Measurements from ENCODE around the gene EFR3B. TPM values are rescaled to one million over a fixed set of nuclear protein-coding genes. Genes with fewer than 3 reads are reported as not detected.

EFR3B gene
- total RNA-seq, 4 donors from 2014 or later: under 0.01 to 1.4 (median 0.32) TPM

DNA sequence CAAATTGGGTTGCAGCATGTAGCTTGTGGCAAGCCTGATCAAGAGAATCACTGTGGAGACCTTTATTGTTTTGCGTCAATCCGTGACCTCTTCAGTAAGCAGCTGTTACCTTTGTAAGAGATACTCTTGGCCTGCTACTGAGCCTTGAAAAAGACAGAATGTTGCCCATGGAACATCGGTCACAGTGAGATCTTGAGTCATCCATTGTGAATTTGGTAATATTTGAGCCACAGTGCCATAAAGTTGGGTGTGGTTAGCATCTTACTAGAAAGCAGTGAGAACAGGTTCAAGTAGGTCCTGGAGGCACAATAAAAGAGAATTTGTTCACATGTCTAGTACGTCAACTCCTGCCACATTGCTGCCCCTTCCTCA, 12.7 kb upstream of the EFR3B start:
- 54 to 58% methylated on average over 4 of the region's 4 CpGs for WGBS, 2 donors
- H3K27ac ChIP-seq: no peak overlapping the region
- no peak for DNase-seq
- peaks cover 0 to 6% (median 0%) of the 10 kb centered on the region in 4 donors for H3K27me3 ChIP-seq
- no peaks in the 10 kb centered on the region for H3K4me1 ChIP-seq
- no peak for TF ChIP-seq POLR2A (IDR thresholded peaks at IDR 0.05)
- no peaks in the 10 kb centered on the region for H3K36me3 ChIP-seq
- H3K9me3 ChIP-seq: no peaks in the 10 kb centered on the region
- intact Hi-C loops (cut with DNase I): no loop called here
- no peak overlapping the region for H3K4me3 ChIP-seq

DNA sequence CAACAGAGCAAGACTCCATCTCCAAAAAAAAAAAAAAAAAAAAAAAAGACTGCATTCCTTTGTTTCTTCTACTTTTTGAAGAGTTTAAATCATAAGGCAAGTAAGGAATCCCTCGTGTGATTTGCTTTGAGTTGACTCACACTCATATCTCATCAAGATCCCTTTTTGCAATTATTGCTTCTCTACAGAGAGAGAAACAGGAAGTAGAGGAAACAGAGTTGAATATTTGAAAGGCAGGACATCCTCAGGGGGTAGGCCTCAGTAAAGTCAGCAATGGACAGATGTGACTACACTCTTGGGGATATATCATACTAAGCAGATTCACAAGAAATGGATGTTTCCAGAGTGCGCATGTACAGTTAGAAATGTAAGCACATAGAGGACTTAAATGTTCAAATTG, 11.2 kb upstream of the EFR3B start:
- TF ChIP-seq, protein P1, sequence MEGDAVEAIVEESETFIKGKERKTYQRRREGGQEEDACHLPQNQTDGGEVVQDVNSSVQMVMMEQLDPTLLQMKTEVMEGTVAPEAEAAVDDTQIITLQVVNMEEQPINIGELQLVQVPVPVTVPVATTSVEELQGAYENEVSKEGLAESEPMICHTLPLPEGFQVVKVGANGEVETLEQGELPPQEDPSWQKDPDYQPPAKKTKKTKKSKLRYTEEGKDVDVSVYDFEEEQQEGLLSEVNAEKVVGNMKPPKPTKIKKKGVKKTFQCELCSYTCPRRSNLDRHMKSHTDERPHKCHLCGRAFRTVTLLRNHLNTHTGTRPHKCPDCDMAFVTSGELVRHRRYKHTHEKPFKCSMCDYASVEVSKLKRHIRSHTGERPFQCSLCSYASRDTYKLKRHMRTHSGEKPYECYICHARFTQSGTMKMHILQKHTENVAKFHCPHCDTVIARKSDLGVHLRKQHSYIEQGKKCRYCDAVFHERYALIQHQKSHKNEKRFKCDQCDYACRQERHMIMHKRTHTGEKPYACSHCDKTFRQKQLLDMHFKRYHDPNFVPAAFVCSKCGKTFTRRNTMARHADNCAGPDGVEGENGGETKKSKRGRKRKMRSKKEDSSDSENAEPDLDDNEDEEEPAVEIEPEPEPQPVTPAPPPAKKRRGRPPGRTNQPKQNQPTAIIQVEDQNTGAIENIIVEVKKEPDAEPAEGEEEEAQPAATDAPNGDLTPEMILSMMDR (IDR thresholded peaks at IDR 0.05): no peak
- TF ChIP-seq POLR2A (IDR thresholded peaks at IDR 0.05): no peak
- H3K9me3 ChIP-seq: no peaks in the 10 kb centered on the region
- DNase-seq: no peak
- no peaks in the 10 kb centered on the region for H3K36me3 ChIP-seq
- no peaks in the 10 kb centered on the region for H3K27me3 ChIP-seq
- WGBS, 2 donors: 54 to 74% methylated on average over 2 of the region's 2 CpGs
- H3K27ac ChIP-seq: no peak overlapping the region
- H3K4me1 ChIP-seq: no peaks in the 10 kb centered on the region
- intact Hi-C loops (cut with DNase I): no loop called here
- no peak overlapping the region for H3K4me3 ChIP-seq

DNA sequence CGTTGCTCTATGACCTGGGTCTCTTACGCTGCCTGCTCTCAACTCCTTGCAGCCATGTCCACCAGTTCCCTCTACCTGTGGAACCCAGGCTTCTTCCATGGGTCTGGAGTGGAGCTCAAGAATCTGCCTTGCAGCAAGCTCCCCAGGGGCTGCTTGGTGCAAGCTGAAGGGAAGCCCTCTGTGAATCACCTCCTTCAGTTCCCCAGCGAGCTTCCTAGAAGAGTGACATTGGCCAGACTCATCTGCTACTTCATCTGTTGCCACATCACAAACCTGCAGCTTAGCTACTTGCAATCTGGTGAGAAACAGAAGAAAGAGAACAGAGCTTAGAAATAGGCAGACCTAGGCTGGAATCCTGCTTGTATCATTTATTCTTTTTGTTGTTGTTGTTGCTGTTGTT, 9.8 kb upstream of the EFR3B start:
- Histone ChIP-seq H3K27ac (no peak overlapping the region), H3K4me3 (no peak overlapping the region), H3K4me1 (no peaks in the 10 kb centered on the region), H3K9me3 (no peaks in the 10 kb centered on the region), H3K27me3 (no peaks in the 10 kb centered on the region), H3K36me3 (no peaks in the 10 kb centered on the region)
- 31 to 66% methylated on average over 2 to 3 of the region's 3 CpGs for whole genome bisulfite sequencing, 2 donors
- intact Hi-C loops (cut with DNase I): no loop called here
- TF ChIP-seq, protein P1 (IDR thresholded peaks at IDR 0.05): no peak
- no peak for TF ChIP-seq POLR2A (IDR thresholded peaks at IDR 0.05)
- no peak for DNase-seq

- no peaks in the 10 kb centered on the region for H3K36me3 ChIP-seq
- DNase-seq: no peak
- no peak overlapping the region for H3K27ac ChIP-seq
- H3K4me1 ChIP-seq: no peaks in the 10 kb centered on the region
- no peak overlapping the region for H3K4me3 ChIP-seq
- TF ChIP-seq, protein P1 (IDR thresholded peaks at IDR 0.05): no peak
- TF ChIP-seq POLR2A (IDR thresholded peaks at IDR 0.05): no peak
- no peaks in the 10 kb centered on the region for H3K9me3 ChIP-seq
- intact Hi-C loops (cut with DNase I): no loop called here
- 76 to 79% methylated on average over 3 to 4 of the region's 4 CpGs for WGBS, 2 donors
- no peaks in the 10 kb centered on the region for H3K27me3 ChIP-seq
Observed at GRCh38 chr2:25032901-25033300, 9.0 kb upstream of the EFR3B start.

- no peaks in the 10 kb centered on the region for H3K36me3 ChIP-seq
- intact Hi-C loops (cut with DNase I): no loop called here
- no peak for TF ChIP-seq POLR2A (IDR thresholded peaks at IDR 0.05)
- TF ChIP-seq, protein P1 (IDR thresholded peaks at IDR 0.05): no peak
Observed at GRCh38 chr2:25034081-25034480, 7.8 kb upstream of the EFR3B start.

GRCh38 chr2:25035537-25036220, 6.2 kb upstream of the EFR3B start:
- no peak for DNase-seq
- intact Hi-C loops (cut with DNase I): no loop called here

More at GRCh38 chr2:25034081-25034480, 7.8 kb upstream of the EFR3B start:
- Histone ChIP-seq H3K9me3 (no peaks in the 10 kb centered on the region), H3K27me3 (no peaks in the 10 kb centered on the region), H3K27ac (no peak overlapping the region), H3K4me3 (no peak overlapping the region), H3K4me1 (no peaks in the 10 kb centered on the region)
- DNase-seq: no peak
- 80 to 96% methylated on average over 4 to 5 of the region's 5 CpGs for WGBS, 2 donors

More at GRCh38 chr2:25035537-25036220, 6.2 kb upstream of the EFR3B start:
- Histone ChIP-seq H3K27ac (no peak overlapping the region), H3K27me3 (no peaks in the 10 kb centered on the region), H3K4me3 (no peak overlapping the region), H3K36me3 (no peaks in the 10 kb centered on the region), H3K9me3 (no peaks in the 10 kb centered on the region), H3K4me1 (no peaks in the 10 kb centered on the region)
- TF ChIP-seq, protein P1 (IDR thresholded peaks at IDR 0.05): no peak
- TF ChIP-seq POLR2A (IDR thresholded peaks at IDR 0.05): no peak
- WGBS, 2 donors: 67 to 74% methylated on average over 12 of the region's 12 CpGs

Measured in esophagus squamous epithelium (tissue), 5 donors.